ENCODE measurements around the gene GRM2.

DNA sequence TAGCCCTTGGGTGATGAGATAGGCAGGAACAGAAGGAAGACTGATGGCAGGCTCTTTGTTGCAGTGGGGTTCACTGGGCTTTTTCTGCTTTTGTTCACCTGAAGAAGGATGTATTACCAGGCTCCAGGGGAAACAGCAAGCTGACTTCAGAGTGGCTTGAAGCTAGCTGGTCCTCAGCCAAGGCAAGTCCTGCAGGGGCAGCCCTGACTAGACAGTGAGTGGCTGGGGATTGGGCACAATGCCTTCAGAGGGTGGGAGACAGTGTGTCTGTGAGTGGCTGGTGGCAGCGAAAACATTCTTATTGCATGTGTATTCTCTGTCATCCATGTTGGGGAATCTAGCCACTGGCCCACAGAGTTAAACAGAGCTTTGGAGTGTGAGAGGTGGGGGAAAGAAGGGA is 38.1 kb upstream of the GRM2 start:
- TF ChIP-seq, protein P1, sequence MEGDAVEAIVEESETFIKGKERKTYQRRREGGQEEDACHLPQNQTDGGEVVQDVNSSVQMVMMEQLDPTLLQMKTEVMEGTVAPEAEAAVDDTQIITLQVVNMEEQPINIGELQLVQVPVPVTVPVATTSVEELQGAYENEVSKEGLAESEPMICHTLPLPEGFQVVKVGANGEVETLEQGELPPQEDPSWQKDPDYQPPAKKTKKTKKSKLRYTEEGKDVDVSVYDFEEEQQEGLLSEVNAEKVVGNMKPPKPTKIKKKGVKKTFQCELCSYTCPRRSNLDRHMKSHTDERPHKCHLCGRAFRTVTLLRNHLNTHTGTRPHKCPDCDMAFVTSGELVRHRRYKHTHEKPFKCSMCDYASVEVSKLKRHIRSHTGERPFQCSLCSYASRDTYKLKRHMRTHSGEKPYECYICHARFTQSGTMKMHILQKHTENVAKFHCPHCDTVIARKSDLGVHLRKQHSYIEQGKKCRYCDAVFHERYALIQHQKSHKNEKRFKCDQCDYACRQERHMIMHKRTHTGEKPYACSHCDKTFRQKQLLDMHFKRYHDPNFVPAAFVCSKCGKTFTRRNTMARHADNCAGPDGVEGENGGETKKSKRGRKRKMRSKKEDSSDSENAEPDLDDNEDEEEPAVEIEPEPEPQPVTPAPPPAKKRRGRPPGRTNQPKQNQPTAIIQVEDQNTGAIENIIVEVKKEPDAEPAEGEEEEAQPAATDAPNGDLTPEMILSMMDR (IDR thresholded peaks at IDR 0.05): no peak
- no peak for TF ChIP-seq POLR2A (IDR thresholded peaks at IDR 0.05)

All from body of pancreas (tissue), 4 donors.